Ectodermal cell (in vitro differentiated cells): ENCODE results near the gene CORO2A.

Experiments
- H3K27ac ChIP-seq: 2 replicates; pipeline ENCODE4 v1.7.0; 2013; ENCODE audit warnings: mild to moderate bottlenecking, low read depth, low read length; ENCODE audit not compliant: insufficient read depth, poor library complexity, severe bottlenecking
- H3K27me3 ChIP-seq: 2 replicates; pipeline ENCODE4 v1.7.0; 2013; ENCODE audit warnings: mild to moderate bottlenecking, low read length; ENCODE audit not compliant: insufficient read depth, control insufficient read depth, poor library complexity, severe bottlenecking
- H3K36me3 ChIP-seq: one replicate; pipeline ENCODE4 v1.7.0; 2013; ENCODE audit warnings: low read length; ENCODE audit not compliant: control insufficient read depth, insufficient read depth
- H3K4me1 ChIP-seq: one replicate; pipeline ENCODE4 v1.7.0; 2013; ENCODE audit warnings: low read length; ENCODE audit not compliant: control insufficient read depth, insufficient read depth
- H3K4me3 ChIP-seq: 2 replicates; pipeline ENCODE4 v1.7.0; 2013; ENCODE audit warnings: low read depth, low read length, control low read depth; ENCODE audit not compliant: insufficient read depth
- H3K9me3 ChIP-seq: 2 replicates; pipeline ENCODE4 v1.7.0; 2013; ENCODE audit warnings: mild to moderate bottlenecking, low read length, moderate library complexity; ENCODE audit not compliant: control insufficient read depth
- WGBS, 2 experiments: methylation state at CpG; one replicate each; pipeline ENCODE4 v1.1.7; 2013; ENCODE audit warnings: missing lambda C conversion rate in 2 of 2; 5-methylcytosine and 5-hydroxymethylcytosine counted together

Gene CORO2A

GRCh38 chr9:98173181-98173580 is 19.3 kb downstream of the CORO2A start:
- WGBS, 2 experiments: 89 to 90% methylated on average over 16 of the region's 16 CpGs
- no peaks in the 10 kb centered on the region for H3K9me3 ChIP-seq
- H3K4me3 ChIP-seq: no peak overlapping the region
- no peaks in the 10 kb centered on the region for H3K36me3 ChIP-seq
- no peak overlapping the region for H3K27ac ChIP-seq
- peaks cover 46% of the 10 kb centered on the region for H3K4me1 ChIP-seq
- H3K27me3 ChIP-seq: no peaks in the 10 kb centered on the region

- H3K4me3 ChIP-seq: no peak overlapping the region
- H3K9me3 ChIP-seq: no peaks in the 10 kb centered on the region
- WGBS, 2 experiments: 76 to 81% methylated on average over 3 of the region's 3 CpGs
- no peak overlapping the region for H3K27ac ChIP-seq
- no peaks in the 10 kb centered on the region for H3K36me3 ChIP-seq
- no peaks in the 10 kb centered on the region for H3K27me3 ChIP-seq
- H3K4me1 ChIP-seq: peaks cover 46% of the 10 kb centered on the region
Observed at GRCh38 chr9:98172604-98173003, 19.8 kb downstream of the CORO2A start.

GRCh38 chr9:98171176-98171925 is 21.1 kb downstream of the CORO2A start:
- 81% methylated on average over 16 of the region's 16 CpGs for WGBS, 2 experiments
- Histone ChIP-seq H3K36me3 (no peaks in the 10 kb centered on the region), H3K27me3 (no peaks in the 10 kb centered on the region), H3K9me3 (no peaks in the 10 kb centered on the region), H3K4me3 (no peak overlapping the region), H3K27ac (no peak overlapping the region), H3K4me1 (peaks cover 46% of the 10 kb centered on the region)

GRCh38 chr9:98168941-98169488 is 23.4 kb downstream of the CORO2A start:
- Histone ChIP-seq H3K27ac (no peak overlapping the region), H3K4me3 (no peak overlapping the region), H3K4me1 (peaks cover 32% of the 10 kb centered on the region), H3K9me3 (no peaks in the 10 kb centered on the region), H3K36me3 (no peaks in the 10 kb centered on the region), H3K27me3 (no peaks in the 10 kb centered on the region)
- 26 to 30% methylated on average over 15 of the region's 15 CpGs for WGBS, 2 experiments

- Histone ChIP-seq H3K27me3 (no peaks in the 10 kb centered on the region), H3K36me3 (no peaks in the 10 kb centered on the region), H3K4me3 (no peak overlapping the region), H3K9me3 (no peaks in the 10 kb centered on the region), H3K27ac (no peak overlapping the region), H3K4me1 (peaks cover 30% of the 10 kb centered on the region)
- 87 to 89% methylated on average over 3 of the region's 3 CpGs for WGBS, 2 experiments
Observed at GRCh38 chr9:98168153-98168780, 24.2 kb downstream of the CORO2A start.

GRCh38 chr9:98164912-98165311 is 27.5 kb downstream of the CORO2A start:
- peaks cover 10% of the 10 kb centered on the region for H3K4me1 ChIP-seq
- no peak overlapping the region for H3K27ac ChIP-seq
- H3K9me3 ChIP-seq: no peaks in the 10 kb centered on the region
- 89 to 90% methylated on average over 7 of the region's 7 CpGs for WGBS, 2 experiments
- H3K27me3 ChIP-seq: no peaks in the 10 kb centered on the region
- no peak overlapping the region for H3K4me3 ChIP-seq
- no peaks in the 10 kb centered on the region for H3K36me3 ChIP-seq

- Histone ChIP-seq H3K27ac (no peak overlapping the region), H3K4me3 (no peak overlapping the region), H3K36me3 (no peaks in the 10 kb centered on the region), H3K27me3 (no peaks in the 10 kb centered on the region), H3K9me3 (no peaks in the 10 kb centered on the region), H3K4me1 (no peaks in the 10 kb centered on the region)
- 96 to 97% methylated on average over 12 of the region's 12 CpGs for WGBS, 2 experiments
Observed at GRCh38 chr9:98162613-98163012, 29.8 kb downstream of the CORO2A start.

GRCh38 chr9:98161851-98162250 is 30.6 kb downstream of the CORO2A start:
- Histone ChIP-seq H3K9me3 (no peaks in the 10 kb centered on the region), H3K36me3 (no peaks in the 10 kb centered on the region), H3K27ac (no peak overlapping the region), H3K27me3 (no peaks in the 10 kb centered on the region), H3K4me3 (no peak overlapping the region), H3K4me1 (no peaks in the 10 kb centered on the region)
- WGBS, 2 experiments: 88% methylated on average over 4 of the region's 4 CpGs

- H3K36me3 ChIP-seq: no peaks in the 10 kb centered on the region
- H3K4me3 ChIP-seq: no peak overlapping the region
- no peaks in the 10 kb centered on the region for H3K9me3 ChIP-seq
- H3K27ac ChIP-seq: no peak overlapping the region
- no peaks in the 10 kb centered on the region for H3K27me3 ChIP-seq
- no peaks in the 10 kb centered on the region for H3K4me1 ChIP-seq
- 88 to 92% methylated on average over 6 of the region's 6 CpGs for WGBS, 2 experiments
Observed at GRCh38 chr9:98159790-98160189, 32.6 kb downstream of the CORO2A start.

- H3K36me3 ChIP-seq: no peaks in the 10 kb centered on the region
- H3K9me3 ChIP-seq: no peaks in the 10 kb centered on the region
Observed at GRCh38 chr9:98159301-98159700, 33.1 kb downstream of the CORO2A start.

More at GRCh38 chr9:98159301-98159700, 33.1 kb downstream of the CORO2A start:
- Histone ChIP-seq H3K27ac (no peak overlapping the region), H3K27me3 (no peaks in the 10 kb centered on the region), H3K4me1 (no peaks in the 10 kb centered on the region), H3K4me3 (no peak overlapping the region)
- 89 to 90% methylated on average over 5 of the region's 5 CpGs for WGBS, 2 experiments
